ENCODE measurements around the gene IRF2BP2.

Gene IRF2BP2

GRCh38 chr1:234583755-234584419 is 26.1 kb downstream of the IRF2BP2 start:
- Mint-ChIP-seq H3K27me3 (ENCODE audit: low read depth) (no peaks in the 10 kb centered on the region), H3K9me3 (no peaks in the 10 kb centered on the region), H3K4me3 (peak overlapping the region in 1 of 3 experiments; percentile 3), H3K27ac (peak overlapping the region; percentile 22 to 82 (median 56)), H3K4me1 (peaks cover 76% of the 10 kb centered on the region), H3K36me3 (ENCODE audit: low read depth) (no peaks in the 10 kb centered on the region)
- TF ChIP-seq CTCF (IDR thresholded peaks at IDR 0.05; ENCODE audit: unreplicated experiment in 3 of 3): no peak

DNA sequence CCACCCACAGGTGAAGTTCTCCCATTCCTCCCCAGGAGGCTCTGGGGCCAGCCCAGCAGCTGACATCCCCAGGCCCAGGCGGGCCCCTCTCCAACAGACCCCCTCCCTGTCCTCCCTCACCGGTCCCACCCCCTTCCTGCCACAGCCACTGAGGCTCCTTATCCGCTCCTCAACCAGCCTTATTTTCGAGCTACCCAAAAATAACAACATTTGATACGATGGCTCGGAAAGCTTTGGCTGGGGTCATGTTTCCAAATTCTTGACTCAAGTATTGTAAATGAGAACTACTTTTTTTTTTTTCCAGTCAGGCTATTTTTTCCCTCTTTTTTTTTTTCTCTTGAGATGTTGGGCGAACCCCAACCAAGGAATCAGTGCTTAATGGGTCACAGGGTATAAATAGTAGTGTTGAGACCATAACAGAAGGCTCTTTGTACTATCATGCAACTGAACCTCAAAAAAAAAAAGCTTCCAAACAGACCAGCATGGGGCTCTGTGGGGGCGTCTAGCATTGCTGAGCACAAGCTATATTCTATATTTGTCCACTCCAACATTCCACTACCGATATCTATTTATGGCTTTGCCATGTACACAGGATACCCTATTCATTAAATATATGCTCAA is 27.2 kb downstream of the IRF2BP2 start:
- H3K4me1 Mint-ChIP-seq: peaks cover 70% of the 10 kb centered on the region
- H3K36me3 Mint-ChIP-seq (ENCODE audit: low read depth): no peaks in the 10 kb centered on the region
- peak overlapping the region in 1 of 3 experiments; percentile 29 for H3K4me3 Mint-ChIP-seq
- TF ChIP-seq CTCF (IDR thresholded peaks at IDR 0.05; ENCODE audit: unreplicated experiment in 3 of 3): no peak
- H3K27ac Mint-ChIP-seq: peak overlapping the region; percentile 56 to 79 (median 66)
- H3K27me3 Mint-ChIP-seq (ENCODE audit: low read depth): no peaks in the 10 kb centered on the region
- H3K9me3 Mint-ChIP-seq: no peaks in the 10 kb centered on the region

- H3K36me3 Mint-ChIP-seq (ENCODE audit: low read depth): no peaks in the 10 kb centered on the region
- peak overlapping the region in 1 of 3 experiments; percentile 46 for H3K4me3 Mint-ChIP-seq
- no peaks in the 10 kb centered on the region for H3K9me3 Mint-ChIP-seq
- peaks cover 64% of the 10 kb centered on the region for H3K4me1 Mint-ChIP-seq
- no peak for TF ChIP-seq CTCF (IDR thresholded peaks at IDR 0.05; ENCODE audit: unreplicated experiment in 3 of 3)
- H3K27me3 Mint-ChIP-seq (ENCODE audit: low read depth): no peaks in the 10 kb centered on the region
- H3K27ac Mint-ChIP-seq: peak overlapping the region; percentile 56 to 79 (median 66)
Measured at GRCh38 chr1:234582186-234582585, 27.8 kb downstream of the IRF2BP2 start.

DNA sequence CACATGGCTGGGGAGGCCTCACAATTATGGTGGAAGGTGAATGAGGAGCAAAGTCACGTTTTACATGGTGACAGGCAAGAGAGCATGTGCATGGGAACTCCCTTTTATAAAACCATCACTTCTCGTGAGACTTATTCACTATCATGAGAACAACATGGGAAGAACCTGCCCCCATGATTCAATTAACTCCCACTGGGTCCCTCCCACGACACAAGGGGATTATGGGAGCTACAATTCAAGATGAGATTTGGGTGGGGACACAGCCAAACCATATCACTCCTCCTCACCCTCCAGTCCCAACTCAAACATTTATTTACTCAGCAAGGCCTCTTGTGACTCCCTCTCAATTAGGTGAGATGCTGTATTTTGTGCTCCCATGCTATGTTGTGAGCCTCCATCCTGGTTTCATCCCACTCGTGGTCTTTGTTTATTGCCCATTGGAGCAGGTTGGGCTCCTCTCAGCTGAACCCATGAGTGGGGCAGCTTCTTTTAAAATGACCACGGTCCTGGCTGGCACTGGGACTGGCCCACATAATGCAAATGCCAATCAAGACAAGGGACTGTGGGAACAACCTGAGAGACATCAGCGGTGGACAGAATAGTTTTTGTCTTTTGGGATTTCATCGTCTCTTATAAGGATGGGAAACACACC is 28.8 kb downstream of the IRF2BP2 start:
- H3K4me3 Mint-ChIP-seq: no peak overlapping the region
- peaks cover 54% of the 10 kb centered on the region for H3K4me1 Mint-ChIP-seq
- TF ChIP-seq CTCF (IDR thresholded peaks at IDR 0.05; ENCODE audit: unreplicated experiment in 3 of 3): no peak
- no peaks in the 10 kb centered on the region for H3K27me3 Mint-ChIP-seq (ENCODE audit: low read depth)
- peak overlapping the region in 2 of 3 experiments; percentile 29 to 56 for H3K27ac Mint-ChIP-seq
- no peaks in the 10 kb centered on the region for H3K9me3 Mint-ChIP-seq
- no peaks in the 10 kb centered on the region for H3K36me3 Mint-ChIP-seq (ENCODE audit: low read depth)

DNA sequence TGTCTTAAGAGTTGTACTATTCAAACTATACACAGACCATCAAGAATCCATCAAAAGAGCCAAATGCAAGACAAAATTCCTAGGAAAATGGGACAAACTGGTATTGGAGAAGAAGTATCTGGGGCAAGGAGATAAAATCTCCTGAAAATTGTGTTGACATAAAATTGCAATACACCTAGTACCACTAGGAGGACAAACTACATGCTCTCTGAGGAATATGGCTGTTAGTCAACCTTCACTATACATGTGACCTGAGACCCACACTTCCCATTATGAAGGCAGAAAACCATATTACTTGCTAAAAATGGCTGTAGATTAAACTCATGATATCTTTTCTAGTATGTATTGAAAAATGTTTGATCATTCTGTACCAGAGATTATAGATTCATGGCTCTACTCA is 30.0 kb downstream of the IRF2BP2 start:
- H3K9me3 Mint-ChIP-seq: no peaks in the 10 kb centered on the region
- peaks cover 41% of the 10 kb centered on the region for H3K4me1 Mint-ChIP-seq
- H3K27me3 Mint-ChIP-seq (ENCODE audit: low read depth): no peaks in the 10 kb centered on the region
- H3K4me3 Mint-ChIP-seq: no peak overlapping the region
- H3K27ac Mint-ChIP-seq: no peak overlapping the region
- TF ChIP-seq CTCF (IDR thresholded peaks at IDR 0.05; ENCODE audit: unreplicated experiment in 3 of 3): peak in 1 of 3 experiments; percentile 15
- no peaks in the 10 kb centered on the region for H3K36me3 Mint-ChIP-seq (ENCODE audit: low read depth)
